ENCODE results near the gene CDK6.

Gene CDK6

DNA sequence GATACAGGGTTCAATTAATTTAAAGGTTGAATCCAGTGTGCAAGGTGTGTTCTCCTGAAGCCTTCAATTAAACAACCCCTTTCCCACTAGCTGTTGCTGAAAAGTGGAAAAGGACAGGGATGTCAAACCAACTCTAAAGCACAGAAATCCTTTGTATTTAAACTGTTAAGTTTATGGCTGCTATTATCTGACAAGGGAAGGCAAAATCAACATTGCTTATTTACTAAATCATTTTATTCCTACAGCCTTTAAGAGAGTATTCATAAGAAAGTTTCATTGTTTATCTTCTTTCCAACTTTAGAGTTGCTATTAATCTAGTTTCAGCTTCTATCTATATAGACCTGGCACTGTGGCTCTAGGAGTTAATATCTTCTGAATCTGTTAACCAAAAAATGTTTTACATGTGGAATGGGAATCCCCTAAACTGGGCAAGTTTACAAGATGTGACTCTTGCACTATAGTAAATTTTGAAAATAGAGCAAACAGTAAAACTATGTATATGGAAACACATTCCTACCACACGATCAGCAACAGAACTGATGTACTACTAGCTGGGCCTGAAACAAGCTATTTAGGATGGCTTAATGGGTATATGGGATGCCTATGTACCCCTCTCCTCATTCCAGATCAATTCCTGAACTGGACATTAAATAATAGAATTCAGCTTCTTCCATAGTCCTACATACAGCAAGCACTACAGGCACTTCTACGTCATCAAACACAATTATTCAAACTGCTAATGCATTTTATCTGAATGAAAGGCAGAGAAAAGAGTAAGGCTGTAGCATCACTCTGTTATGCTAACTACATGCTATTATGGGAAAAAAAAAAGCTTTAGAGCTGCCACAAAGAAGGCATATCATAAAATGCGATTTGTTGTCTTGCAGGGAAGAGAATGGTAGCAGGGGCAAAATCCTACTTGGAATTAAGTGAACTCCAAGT lies 52.8 kb downstream of the CDK6 start:
- in situ Hi-C loops (cut with MboI; ENCODE audit: low sequenced_read_pairs, unreplicated experiment): no loop called here
- DNase-seq (ENCODE audit: low spot score): no peak
- TF ChIP-seq, protein P1, sequence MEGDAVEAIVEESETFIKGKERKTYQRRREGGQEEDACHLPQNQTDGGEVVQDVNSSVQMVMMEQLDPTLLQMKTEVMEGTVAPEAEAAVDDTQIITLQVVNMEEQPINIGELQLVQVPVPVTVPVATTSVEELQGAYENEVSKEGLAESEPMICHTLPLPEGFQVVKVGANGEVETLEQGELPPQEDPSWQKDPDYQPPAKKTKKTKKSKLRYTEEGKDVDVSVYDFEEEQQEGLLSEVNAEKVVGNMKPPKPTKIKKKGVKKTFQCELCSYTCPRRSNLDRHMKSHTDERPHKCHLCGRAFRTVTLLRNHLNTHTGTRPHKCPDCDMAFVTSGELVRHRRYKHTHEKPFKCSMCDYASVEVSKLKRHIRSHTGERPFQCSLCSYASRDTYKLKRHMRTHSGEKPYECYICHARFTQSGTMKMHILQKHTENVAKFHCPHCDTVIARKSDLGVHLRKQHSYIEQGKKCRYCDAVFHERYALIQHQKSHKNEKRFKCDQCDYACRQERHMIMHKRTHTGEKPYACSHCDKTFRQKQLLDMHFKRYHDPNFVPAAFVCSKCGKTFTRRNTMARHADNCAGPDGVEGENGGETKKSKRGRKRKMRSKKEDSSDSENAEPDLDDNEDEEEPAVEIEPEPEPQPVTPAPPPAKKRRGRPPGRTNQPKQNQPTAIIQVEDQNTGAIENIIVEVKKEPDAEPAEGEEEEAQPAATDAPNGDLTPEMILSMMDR (IDR thresholded peaks at IDR 0.05; ENCODE audit: borderline replicate concordance, control extremely low read depth, extremely low read depth, insufficient read depth, missing control alignments): no peak

DNA sequence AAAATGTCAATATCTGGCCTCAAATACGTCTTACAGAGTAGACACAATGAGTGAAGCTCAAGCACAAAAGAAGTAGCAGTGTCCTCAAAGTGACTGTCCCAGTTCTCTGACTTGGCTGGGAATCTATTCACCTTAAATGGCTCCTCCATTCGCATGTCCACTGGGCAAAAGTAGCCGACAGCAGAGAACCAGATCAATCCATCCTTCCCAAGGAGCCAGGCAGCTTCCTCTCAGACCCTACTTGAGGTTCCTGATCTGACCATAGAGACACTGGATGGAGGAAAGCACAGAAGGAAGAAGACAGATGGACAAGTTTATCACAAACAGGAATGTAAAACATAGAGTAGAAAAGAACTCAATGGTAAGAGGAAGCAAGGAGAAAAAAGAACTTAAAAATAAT lies 53.5 kb downstream of the CDK6 start:
- in situ Hi-C loops (cut with MboI; ENCODE audit: low sequenced_read_pairs, unreplicated experiment): no loop called here
- DNase-seq (ENCODE audit: low spot score): no peak
- TF ChIP-seq, protein P1 (IDR thresholded peaks at IDR 0.05; ENCODE audit: borderline replicate concordance, control extremely low read depth, extremely low read depth, insufficient read depth, missing control alignments): no peak

DNA sequence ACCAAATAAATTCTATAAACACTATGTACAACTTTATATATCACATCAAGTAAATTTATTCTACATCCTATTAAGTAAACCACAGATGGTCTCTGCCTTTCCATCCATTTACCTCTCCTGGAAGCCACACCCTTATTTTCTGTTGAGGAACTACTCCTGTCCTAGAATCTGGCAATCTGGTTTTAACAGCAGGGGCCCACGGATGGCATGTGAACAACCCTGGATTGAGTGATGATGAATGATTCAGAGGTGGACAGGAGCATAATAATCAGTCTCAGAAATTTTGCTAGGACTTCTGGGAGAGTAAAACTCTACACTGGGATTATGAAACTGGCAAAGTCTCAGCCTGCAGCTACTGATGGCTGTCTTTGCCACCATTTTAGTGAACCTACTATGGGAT lies 54.1 kb downstream of the CDK6 start:
- no peak for DNase-seq (ENCODE audit: low spot score)
- in situ Hi-C loops (cut with MboI; ENCODE audit: low sequenced_read_pairs, unreplicated experiment): no loop called here
- TF ChIP-seq, protein P1 (IDR thresholded peaks at IDR 0.05; ENCODE audit: borderline replicate concordance, control extremely low read depth, extremely low read depth, insufficient read depth, missing control alignments): no peak

DNA sequence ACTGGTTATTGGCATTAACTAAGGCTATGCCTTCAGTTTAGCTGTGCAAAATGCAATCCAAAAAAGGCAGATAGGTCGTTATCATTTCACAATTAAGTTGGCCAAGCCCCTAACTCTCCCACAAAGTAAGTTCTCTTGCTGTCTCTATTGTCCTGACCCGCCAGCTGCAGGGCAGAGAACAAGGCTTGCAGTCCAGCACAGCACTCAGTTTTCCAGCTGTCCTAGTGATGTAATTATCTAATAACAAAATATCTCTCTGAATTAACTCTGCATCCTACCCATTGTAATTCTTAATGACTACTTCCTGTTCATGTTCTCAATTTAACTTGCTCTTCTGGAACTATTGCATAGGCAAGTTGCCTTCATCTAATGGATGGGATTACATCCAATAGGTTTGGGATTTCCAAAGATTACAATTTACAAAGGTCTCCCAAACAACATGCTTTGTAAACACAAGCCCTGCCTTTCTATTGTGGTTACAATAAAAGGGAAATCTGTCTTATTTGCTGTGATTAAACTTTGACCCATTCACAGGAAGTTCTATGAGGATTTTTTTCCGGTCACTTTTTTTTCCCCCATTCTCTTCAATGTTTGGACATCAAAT lies 55.2 kb downstream of the CDK6 start:
- in situ Hi-C loops (cut with MboI; ENCODE audit: low sequenced_read_pairs, unreplicated experiment): no loop called here
- DNase-seq (ENCODE audit: low spot score): no peak
- TF ChIP-seq, protein P1 (IDR thresholded peaks at IDR 0.05; ENCODE audit: borderline replicate concordance, control extremely low read depth, extremely low read depth, insufficient read depth, missing control alignments): no peak

DNA sequence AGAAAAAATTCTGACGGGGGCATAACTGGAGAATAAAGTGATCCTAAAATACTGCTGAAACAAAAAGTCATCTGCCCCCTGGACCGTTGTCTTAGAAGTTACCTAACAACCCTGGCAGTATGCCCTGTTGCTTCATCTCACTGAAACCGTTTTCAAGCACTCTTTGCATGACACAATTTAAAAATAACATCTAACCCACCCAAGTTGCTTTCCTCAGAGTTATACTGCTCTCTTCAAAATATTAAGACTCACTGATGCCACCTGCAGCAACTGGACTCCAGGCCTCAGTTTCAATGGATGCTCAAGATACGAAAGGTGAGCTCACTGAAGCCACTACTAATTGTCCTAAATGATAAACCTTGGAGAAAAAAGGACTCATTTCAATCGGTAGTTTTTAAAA lies 57.4 kb downstream of the CDK6 start:
- DNase-seq (ENCODE audit: low spot score): no peak
- TF ChIP-seq, protein P1 (IDR thresholded peaks at IDR 0.05; ENCODE audit: borderline replicate concordance, control extremely low read depth, extremely low read depth, insufficient read depth, missing control alignments): no peak
- in situ Hi-C loops (cut with MboI; ENCODE audit: low sequenced_read_pairs, unreplicated experiment): no loop called here

DNA sequence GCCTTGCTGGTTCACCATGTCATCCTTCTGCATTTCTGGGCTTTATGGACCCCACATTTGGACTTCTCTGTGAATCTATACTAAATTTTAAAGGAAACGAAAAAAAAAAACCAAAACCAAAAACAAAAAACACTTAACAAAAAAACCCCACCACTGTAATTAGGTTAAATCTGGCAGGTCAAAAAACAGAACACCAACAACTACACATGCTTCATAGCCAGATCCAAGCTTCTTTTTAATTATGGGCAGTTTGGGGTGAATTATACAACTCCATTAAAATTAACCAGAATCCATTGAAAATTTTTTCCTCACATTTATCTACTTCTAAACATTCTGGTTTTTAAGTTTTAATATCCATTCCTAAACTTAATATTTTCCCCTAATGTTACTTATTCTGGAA lies 58.4 kb downstream of the CDK6 start:
- no peak for DNase-seq (ENCODE audit: low spot score)
- in situ Hi-C loops (cut with MboI; ENCODE audit: low sequenced_read_pairs, unreplicated experiment): no loop called here
- TF ChIP-seq, protein P1 (IDR thresholded peaks at IDR 0.05; ENCODE audit: borderline replicate concordance, control extremely low read depth, extremely low read depth, insufficient read depth, missing control alignments): no peak

Data from GM13976 (cell line).